Measurements from ENCODE around the gene PLXNA4.

PLXNA4 gene

GRCh38 chr7:132575982-132576720 lies at the start of gene PLXNA4:
PLXNA4 (minus strand) TSS chr7:132576470; CDS start chr7:132508693, 67,777 bp downstream.
- H3K27ac ChIP-seq, result no peak within 1 kb of the TSS
- ChIA-PET POLR2A (ENCODE audit: low non-redundant PET) (no interaction called here), CTCF (interaction anchor here (0.6 kb wide), 1 partner anchor 783 kb away, joined by 3 read pairs; no protein-coding TSS in a partner anchor)
- TF ChIP-seq CTCF (conservative IDR thresholded peaks at IDR 0.05; ENCODE audit: low read depth), result no peak
- DNase-seq (ENCODE audit: low spot score), result no peak

GRCh38 chr7:132625651-132626050 lies 49.4 kb upstream of the PLXNA4 start:
- ChIA-PET POLR2A (ENCODE audit: low non-redundant PET) (no interaction called here), CTCF (no interaction called here)
- no peak overlapping the region for H3K27ac ChIP-seq
- no peak for DNase-seq (ENCODE audit: low spot score)
- no peak for TF ChIP-seq CTCF (conservative IDR thresholded peaks at IDR 0.05; ENCODE audit: low read depth)

GRCh38 chr7:132622081-132622480 lies 45.8 kb upstream of the PLXNA4 start:
- no peak for DNase-seq (ENCODE audit: low spot score)
- POLR2A ChIA-PET (ENCODE audit: low non-redundant PET), result no interaction called here
- CTCF ChIA-PET, result no interaction called here

GRCh38 chr7:132619967-132620366 lies 43.7 kb upstream of the PLXNA4 start:
- ChIA-PET CTCF (interaction anchor here (0.5 to 0.8 kb wide), 2 partner anchors 109 to 186 kb away, joined by 3 read pairs; no protein-coding TSS in a partner anchor), POLR2A (ENCODE audit: low non-redundant PET) (no interaction called here)
- no peak for TF ChIP-seq CTCF (conservative IDR thresholded peaks at IDR 0.05; ENCODE audit: low read depth)
- no peak for DNase-seq (ENCODE audit: low spot score)
- no peak overlapping the region for H3K27ac ChIP-seq

More at GRCh38 chr7:132622081-132622480, 45.8 kb upstream of the PLXNA4 start:
- no peak overlapping the region for H3K27ac ChIP-seq
- no peak for TF ChIP-seq CTCF (conservative IDR thresholded peaks at IDR 0.05; ENCODE audit: low read depth)

GRCh38 chr7:132618956-132619305 lies 42.7 kb upstream of the PLXNA4 start:
- H3K27ac ChIP-seq, result no peak overlapping the region
- CTCF ChIA-PET, result no interaction called here
- peak; percentile 16 for DNase-seq (ENCODE audit: low spot score)
- POLR2A ChIA-PET (ENCODE audit: low non-redundant PET), result no interaction called here
- TF ChIP-seq CTCF (conservative IDR thresholded peaks at IDR 0.05; ENCODE audit: low read depth), result no peak

GRCh38 chr7:132618271-132618955 lies 42.1 kb upstream of the PLXNA4 start:
- no peak for DNase-seq (ENCODE audit: low spot score)
- ChIA-PET CTCF (no interaction called here), POLR2A (ENCODE audit: low non-redundant PET) (no interaction called here)
- no peak overlapping the region for H3K27ac ChIP-seq
- TF ChIP-seq CTCF (conservative IDR thresholded peaks at IDR 0.05; ENCODE audit: low read depth), result no peak
